ENCODE results near the gene PROM1. TPM values are rescaled to one million over a fixed set of nuclear protein-coding genes. Genes with fewer than 3 reads are reported as not detected.

The PROM1 gene
- total RNA-seq, 1 experiment from 2014 or later, result 65.1 TPM

GRCh38 chr4:16110199-16110598, 26.4 kb upstream of the PROM1 start:
- Mint-ChIP-seq H3K27me3 (ENCODE audit: low read depth) (peaks cover 11% of the 10 kb centered on the region; the same call in 1 of the 2 replicates), H3K9me3 (no peaks in the 10 kb centered on the region), H3K27ac (no peak overlapping the region), H3K4me1 (no peaks in the 10 kb centered on the region), H3K36me3 (no peaks in the 10 kb centered on the region), H3K4me3 (no peak overlapping the region)
- ChIA-PET CTCF (no interaction called here), POLR2A (no interaction called here)
- no peak for TF ChIP-seq SMAD4 (CRISPR knock-in tag; IDR thresholded peaks at IDR 0.05)
- TF ChIP-seq CREB1 (CRISPR knock-in tag; IDR thresholded peaks at IDR 0.05), result no peak
- no peak for TF ChIP-seq ZSCAN18 (CRISPR knock-in tag; IDR thresholded peaks at IDR 0.05)
- no peak for TF ChIP-seq FOXK1 (CRISPR knock-in tag; IDR thresholded peaks at IDR 0.05)
- TF ChIP-seq IRF1 (CRISPR knock-in tag; IDR thresholded peaks at IDR 0.05), result no peak
- no peak for TF ChIP-seq PRRX2 (CRISPR knock-in tag; IDR thresholded peaks at IDR 0.05)
- no peak for TF ChIP-seq ZNF416 (CRISPR knock-in tag; IDR thresholded peaks at IDR 0.05)
- no peak for TF ChIP-seq NR3C1 (CRISPR knock-in tag; conservative IDR thresholded peaks at IDR 0.05; ENCODE audit: low read depth)
- ATAC-seq, result no peak
- DNase-seq (ENCODE audit: low spot score), result no peak

GRCh38 chr4:16109256-16109655, 25.4 kb upstream of the PROM1 start:
- no peak for ATAC-seq
- DNase-seq (ENCODE audit: low spot score), result no peak
- Mint-ChIP-seq H3K4me1 (no peaks in the 10 kb centered on the region), H3K4me3 (no peak overlapping the region), H3K36me3 (no peaks in the 10 kb centered on the region), H3K27ac (no peak overlapping the region), H3K9me3 (no peaks in the 10 kb centered on the region), H3K27me3 (ENCODE audit: low read depth) (peaks cover 11% of the 10 kb centered on the region; the same call in 1 of the 2 replicates)
- CTCF ChIA-PET, result no interaction called here
- TF ChIP-seq ZNF512 (CRISPR knock-in tag; IDR thresholded peaks at IDR 0.05; ENCODE audit: borderline replicate concordance) (no peak), GABPB1 (CRISPR knock-in tag; IDR thresholded peaks at IDR 0.05) (no peak), FOXP4 (CRISPR knock-in tag; IDR thresholded peaks at IDR 0.05) (no peak)
- POLR2A ChIA-PET, result interaction anchor here (0.8 kb wide), 1 partner anchor 10 kb away, joined by 3 read pairs; no protein-coding TSS in a partner anchor

GRCh38 chr4:16106956-16107355, 23.1 kb upstream of the PROM1 start:
- ATAC-seq (no peak), DNase-seq (ENCODE audit: low spot score) (no peak)
- H3K36me3 Mint-ChIP-seq, result no peaks in the 10 kb centered on the region
- no peaks in the 10 kb centered on the region for H3K4me1 Mint-ChIP-seq
- H3K9me3 Mint-ChIP-seq, result no peaks in the 10 kb centered on the region
- H3K4me3 Mint-ChIP-seq, result no peak overlapping the region
- no peak overlapping the region for H3K27ac Mint-ChIP-seq
- TF ChIP-seq ZSCAN18 (CRISPR knock-in tag; IDR thresholded peaks at IDR 0.05) (no peak), STAT6 (CRISPR knock-in tag; conservative IDR thresholded peaks at IDR 0.05; ENCODE audit: low read depth) (no peak)
- ChIA-PET POLR2A (no interaction called here), CTCF (interaction anchor here (2.3 kb wide), 1 partner anchor 99 kb away, joined by 6 read pairs; no protein-coding TSS in a partner anchor)
- peaks cover 11% of the 10 kb centered on the region; the same call in 1 of the 2 replicates for H3K27me3 Mint-ChIP-seq (ENCODE audit: low read depth)
